H9 (cell line): ENCODE measurements around the gene SLC25A3. TPM values are rescaled to one million over a fixed set of nuclear protein-coding genes. Genes with fewer than 3 reads are reported as not detected.

Experiments used
- DNase-seq: peaks from one replicate; pipeline ENCODE4 v3.0.0-alpha.2; 2017
- H2AFZ ChIP-seq: one replicate; pipeline ENCODE4 v1.6.1; 2013; ENCODE audit warnings: mild to moderate bottlenecking, low read length, control low read depth, moderate library complexity
- H2AK5ac ChIP-seq: 2 replicates; pipeline ENCODE4 v1.6.1; 2013; ENCODE audit warnings: low read length, control low read depth, mixed read lengths; ENCODE audit not compliant: insufficient read length
- H2BK120ac ChIP-seq: one replicate; pipeline ENCODE4 v1.6.1; 2013; ENCODE audit warnings: low read depth, mild to moderate bottlenecking, low read length, control low read depth, inconsistent platforms; ENCODE audit not compliant: poor library complexity, severe bottlenecking
- H2BK12ac ChIP-seq: 2 replicates; pipeline ENCODE4 v1.6.1; 2013; ENCODE audit warnings: low read length, control low read depth, mixed read lengths, low read depth; ENCODE audit not compliant: insufficient read length
- H2BK15ac ChIP-seq: 2 replicates; pipeline ENCODE4 v1.6.1; 2013; ENCODE audit warnings: low read depth, low read length, control low read depth
- H2BK20ac ChIP-seq: one replicate; pipeline ENCODE4 v1.6.1; 2013; ENCODE audit warnings: low read depth, mild to moderate bottlenecking, low read length, control low read depth, inconsistent platforms; ENCODE audit not compliant: poor library complexity, severe bottlenecking
- H2BK5ac ChIP-seq: 2 replicates; pipeline ENCODE4 v1.6.1; 2013; ENCODE audit warnings: low read length, control low read depth, mixed read lengths; ENCODE audit not compliant: insufficient read length
- H3K14ac ChIP-seq: 2 replicates; pipeline ENCODE4 v1.6.1; 2013; ENCODE audit warnings: low read length, control low read depth; ENCODE audit not compliant: insufficient read depth
- H3K18ac ChIP-seq: 2 replicates; pipeline ENCODE4 v1.6.1; 2013; ENCODE audit warnings: low read depth, mild to moderate bottlenecking, mixed read lengths, low read length, control low read depth; ENCODE audit not compliant: insufficient read length
- H3K23ac ChIP-seq: 2 replicates; pipeline ENCODE4 v1.6.1; 2013; ENCODE audit warnings: low read length, control low read depth, mixed read lengths, low read depth; ENCODE audit not compliant: insufficient read length
- H3K23me2 ChIP-seq: 2 replicates; pipeline ENCODE4 v1.6.1; 2013; ENCODE audit warnings: low read depth, mild to moderate bottlenecking, mixed read lengths, low read length, control low read depth; ENCODE audit not compliant: insufficient read length, poor library complexity, severe bottlenecking
- H3K27ac ChIP-seq: 2 replicates; pipeline ENCODE4 v1.5.1; 2013; ENCODE audit warnings: low read length, control low read depth, mixed read lengths, low read depth; ENCODE audit not compliant: insufficient read length
- H3K27me3 ChIP-seq: 2 replicates; pipeline ENCODE4 v1.6.1; 2013; ENCODE audit warnings: low read length, control low read depth, inconsistent platforms; ENCODE audit not compliant: insufficient read depth
- H3K4ac ChIP-seq: 2 replicates; pipeline ENCODE4 v1.6.1; 2013; ENCODE audit warnings: low read depth, mild to moderate bottlenecking, control low read depth, inconsistent platforms, low read length, moderate library complexity
- H3K4me1 ChIP-seq: 2 replicates; pipeline ENCODE4 v1.6.1; 2013; ENCODE audit warnings: low read length, control low read depth, inconsistent platforms; ENCODE audit not compliant: insufficient read depth
- H3K4me2 ChIP-seq: 2 replicates; pipeline ENCODE4 v1.6.1; 2013; ENCODE audit warnings: low read length, control low read depth, mixed read lengths; ENCODE audit not compliant: insufficient read length, insufficient read depth
- H3K56ac ChIP-seq: 2 replicates; pipeline ENCODE4 v1.6.1; 2013; ENCODE audit warnings: low read depth, mild to moderate bottlenecking, mixed read lengths, low read length, control low read depth; ENCODE audit not compliant: insufficient read length
- H3K79me1 ChIP-seq: 2 replicates; pipeline ENCODE4 v1.6.1; 2013; ENCODE audit warnings: low read depth, mild to moderate bottlenecking, moderate library complexity, low read length, control low read depth, inconsistent platforms; ENCODE audit not compliant: insufficient read depth, poor library complexity, severe bottlenecking
- H3K79me2 ChIP-seq: 2 replicates; pipeline ENCODE4 v1.6.1; 2013; ENCODE audit warnings: low read length, control low read depth, inconsistent platforms; ENCODE audit not compliant: insufficient read depth
- H3K9ac ChIP-seq: 2 replicates; pipeline ENCODE4 v1.6.1; 2013; ENCODE audit warnings: low read length, control low read depth, mixed read lengths; ENCODE audit not compliant: insufficient read length; ENCODE audit errors: extremely low read depth
- H3K9me3 ChIP-seq: one replicate; pipeline ENCODE4 v1.6.1; 2013; ENCODE audit warnings: low read depth, low read length, inconsistent platforms; ENCODE audit not compliant: control insufficient read depth
- H3T11ph ChIP-seq: one replicate; pipeline ENCODE4 v1.6.1; 2013; ENCODE audit warnings: mild to moderate bottlenecking, low read length, control low read depth, inconsistent platforms
- H4K20me1 ChIP-seq: one replicate; pipeline ENCODE4 v1.6.1; 2013; ENCODE audit not compliant: control insufficient read depth, insufficient read length, insufficient read depth
- H4K5ac ChIP-seq: 2 replicates; pipeline ENCODE4 v1.6.1; 2013; ENCODE audit warnings: low read depth, mild to moderate bottlenecking, mixed read lengths, low read length, control low read depth; ENCODE audit not compliant: insufficient read length
- H4K8ac ChIP-seq: replicated peaks from 2 replicates; pipeline ENCODE4 v1.6.1; 2013; ENCODE audit warnings: low read length, control low read depth, mixed read lengths, low read depth; ENCODE audit not compliant: insufficient read length
- H4K91ac ChIP-seq: 2 replicates; pipeline ENCODE4 v1.6.1; 2013; ENCODE audit warnings: low read depth, mild to moderate bottlenecking, moderate library complexity, mixed read lengths, low read length, control low read depth; ENCODE audit not compliant: insufficient read length
- H3K27ac Mint-ChIP-seq, 3 experiments: 2 replicates in 2 of 3; 3 replicates in 1 of 3; pipeline ENCODE4 v1.8.0; 2020 to 2021; ENCODE audit warnings: mixed read lengths in 3 of 3, mild to moderate bottlenecking in 1 of 3, moderate library complexity in 1 of 3
- H3K27me3 Mint-ChIP-seq: 2 replicates; pipeline ENCODE4 v1.8.0; 2021; ENCODE audit warnings: low read depth, mild to moderate bottlenecking, moderate library complexity, mixed read lengths
- H3K36me3 Mint-ChIP-seq, 3 experiments: 2 replicates in 2 of 3; 3 replicates in 1 of 3; pipeline ENCODE4 v1.8.0; 2020 to 2021; ENCODE audit warnings: low read depth in 3 of 3, mixed read lengths in 3 of 3; ENCODE audit not compliant: insufficient read depth in 1 of 3
- H3K4me1 Mint-ChIP-seq, 2 experiments: 2 replicates each; pipeline ENCODE4 v1.8.0; 2020; ENCODE audit warnings: mixed read lengths in 2 of 2
- H3K4me3 Mint-ChIP-seq, 2 experiments: 2 replicates in 1 of 2; 3 replicates in 1 of 2; pipeline ENCODE4 v1.8.0; 2020 to 2021; ENCODE audit warnings: mild to moderate bottlenecking in 2 of 2, mixed read lengths in 2 of 2, moderate library complexity in 1 of 2
- H3K9me3 Mint-ChIP-seq, 2 experiments: 2 replicates in 1 of 2; 3 replicates in 1 of 2; pipeline ENCODE4 v1.8.0; 2020; ENCODE audit warnings: mild to moderate bottlenecking in 2 of 2, mixed read lengths in 2 of 2, moderate library complexity in 1 of 2
- WGBS: extraction: QIAGEN DNeasy Blood & Tissue Kit; methylation state at CpG from one replicate; pipeline ENCODE4 v1.1.7; 2013; ENCODE audit warnings: missing lambda C conversion rate, low lambda C conversion rate, mixed read lengths; ENCODE audit not compliant: insufficient read length; ENCODE audit errors: extremely low coverage; 5-methylcytosine and 5-hydroxymethylcytosine counted together
- total RNA-seq: library from RNA; stranded (reverse); gene quantifications from 2 replicates; pipeline ENCODE4 v1.2.1, GENCODE V29; 2021
- TF ChIP-seq, protein P1 (sequence below): fragments of 200-600 bp; sonication (generic); conservative IDR thresholded peaks from 3 replicates; pipeline ENCODE4 v1.8.0; 2021; ENCODE audit warnings: antibody characterized with exemption, mild to moderate bottlenecking

SLC25A3 gene
- total RNA-seq, 1 experiment from 2014 or later: 673 TPM

DNA sequence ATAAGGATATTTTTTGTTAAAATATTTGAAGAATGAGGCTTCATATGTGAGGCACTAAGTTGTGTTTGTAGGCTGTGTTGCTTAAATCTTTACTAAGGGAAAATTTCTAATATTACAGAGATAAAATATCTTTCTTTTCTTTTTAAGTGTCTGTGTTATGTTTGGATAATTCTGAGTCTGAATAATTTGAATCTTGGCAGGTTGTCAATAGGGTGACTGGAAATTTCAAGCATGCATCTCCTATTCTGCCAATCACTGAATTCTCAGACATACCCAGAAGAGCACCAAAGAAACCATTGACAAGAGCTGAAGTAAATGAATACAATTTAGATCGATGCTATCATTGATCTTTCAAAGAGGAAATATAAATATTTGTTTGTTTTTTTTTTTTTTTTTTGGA is 48.7 kb upstream of the SLC25A3 start:
- H3K56ac ChIP-seq: no peak overlapping the region
- H3K4me1 ChIP-seq: no peaks in the 10 kb centered on the region
- peaks cover 4% of the 10 kb centered on the region for H3K79me1 ChIP-seq
- no peak overlapping the region for H3K27ac ChIP-seq
- Mint-ChIP-seq H3K36me3 (peaks cover 30 to 84% (median 73%) of the 10 kb centered on the region in 3 experiments; a peak in 6 of 7 replicates), H3K27ac (no peak overlapping the region), H3K27me3 (no peaks in the 10 kb centered on the region), H3K4me3 (no peak overlapping the region), H3K9me3 (no peaks in the 10 kb centered on the region), H3K4me1 (peaks cover 0 to 3% of the 10 kb centered on the region in 2 experiments; a peak in 1 of 4 replicates)
- H4K8ac ChIP-seq: no peak overlapping the region
- no peak overlapping the region for H2BK120ac ChIP-seq
- TF ChIP-seq, protein P1, sequence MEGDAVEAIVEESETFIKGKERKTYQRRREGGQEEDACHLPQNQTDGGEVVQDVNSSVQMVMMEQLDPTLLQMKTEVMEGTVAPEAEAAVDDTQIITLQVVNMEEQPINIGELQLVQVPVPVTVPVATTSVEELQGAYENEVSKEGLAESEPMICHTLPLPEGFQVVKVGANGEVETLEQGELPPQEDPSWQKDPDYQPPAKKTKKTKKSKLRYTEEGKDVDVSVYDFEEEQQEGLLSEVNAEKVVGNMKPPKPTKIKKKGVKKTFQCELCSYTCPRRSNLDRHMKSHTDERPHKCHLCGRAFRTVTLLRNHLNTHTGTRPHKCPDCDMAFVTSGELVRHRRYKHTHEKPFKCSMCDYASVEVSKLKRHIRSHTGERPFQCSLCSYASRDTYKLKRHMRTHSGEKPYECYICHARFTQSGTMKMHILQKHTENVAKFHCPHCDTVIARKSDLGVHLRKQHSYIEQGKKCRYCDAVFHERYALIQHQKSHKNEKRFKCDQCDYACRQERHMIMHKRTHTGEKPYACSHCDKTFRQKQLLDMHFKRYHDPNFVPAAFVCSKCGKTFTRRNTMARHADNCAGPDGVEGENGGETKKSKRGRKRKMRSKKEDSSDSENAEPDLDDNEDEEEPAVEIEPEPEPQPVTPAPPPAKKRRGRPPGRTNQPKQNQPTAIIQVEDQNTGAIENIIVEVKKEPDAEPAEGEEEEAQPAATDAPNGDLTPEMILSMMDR: no peak
- no peak for DNase-seq
- no peak overlapping the region for H2BK20ac ChIP-seq
- no peak overlapping the region for H3K4me2 ChIP-seq
- no peak overlapping the region for H4K91ac ChIP-seq
- no peak overlapping the region for H3K14ac ChIP-seq
- no peak overlapping the region for H4K5ac ChIP-seq
- H3K27me3 ChIP-seq: no peaks in the 10 kb centered on the region
- no peak overlapping the region for H2BK5ac ChIP-seq
- no peak overlapping the region for H3K18ac ChIP-seq
- no peaks in the 10 kb centered on the region for H4K20me1 ChIP-seq
- H3K23me2 ChIP-seq: no peaks in the 10 kb centered on the region
- no peaks in the 10 kb centered on the region for H3K79me2 ChIP-seq
- H2AFZ ChIP-seq: no peak overlapping the region
- H2BK12ac ChIP-seq: no peak overlapping the region
- H3K9ac ChIP-seq: no peak overlapping the region
- no CpG with 5 or more reads among the region's 1 CpG for WGBS
- no peak overlapping the region for H3K4ac ChIP-seq
- no peak overlapping the region for H3T11ph ChIP-seq
- H3K23ac ChIP-seq: no peak overlapping the region
- no peak overlapping the region for H2AK5ac ChIP-seq
- H3K9me3 ChIP-seq: no peaks in the 10 kb centered on the region
- no peak overlapping the region for H2BK15ac ChIP-seq
